ENCODE measurements around the gene USP10. TPM values are rescaled to one million over a fixed set of nuclear protein-coding genes. Genes with fewer than 3 reads are reported as not detected.

USP10 gene
- total RNA-seq, 1 experiment from 2014 or later: 203 TPM

DNA sequence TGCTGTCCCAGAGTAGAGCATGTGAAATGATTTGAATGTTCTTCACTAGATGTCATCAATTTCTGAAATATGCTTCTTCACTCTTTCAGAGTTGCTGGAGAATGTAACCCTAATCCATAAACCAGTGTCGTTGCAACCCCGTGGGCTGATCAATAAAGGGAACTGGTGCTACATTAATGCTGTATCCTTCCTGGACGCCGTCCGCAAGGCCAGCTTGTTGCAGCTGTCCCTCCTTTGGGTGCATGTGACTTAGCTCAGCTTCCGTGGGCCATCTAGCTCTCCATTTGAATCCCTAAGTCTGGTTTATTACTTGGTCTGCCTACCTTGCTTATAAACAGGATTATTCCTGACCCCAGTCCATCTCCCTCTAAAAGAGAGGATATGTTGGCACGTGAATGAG, 58.8 kb downstream of the USP10 start:
- H3K9me3 ChIP-seq (ENCODE audit: control insufficient read depth, low read depth, low read length): no peaks in the 10 kb centered on the region
- no CpG with 5 or more reads among the region's 7 CpGs for WGBS (ENCODE audit: extremely low coverage, insufficient read length, low lambda C conversion rate)
- H3K23me2 ChIP-seq (ENCODE audit: insufficient read length, low read depth, low read length, poor library complexity, severe bottlenecking): no peaks in the 10 kb centered on the region
- no peak overlapping the region for H2BK12ac ChIP-seq (ENCODE audit: insufficient read length, low read depth, low read length)
- H3K36me3 Mint-ChIP-seq (ENCODE audit: insufficient read depth in 1 of 3, low read depth in 3 of 3): peaks cover 23 to 55% (median 46%) of the 10 kb centered on the region in 3 experiments; a peak in 6 of 7 replicates
- H3K14ac ChIP-seq (ENCODE audit: insufficient read depth, low read length): no peak overlapping the region
- H3K27ac ChIP-seq (ENCODE audit: insufficient read length, low read depth, low read length): no peak overlapping the region
- TF ChIP-seq, protein P1, sequence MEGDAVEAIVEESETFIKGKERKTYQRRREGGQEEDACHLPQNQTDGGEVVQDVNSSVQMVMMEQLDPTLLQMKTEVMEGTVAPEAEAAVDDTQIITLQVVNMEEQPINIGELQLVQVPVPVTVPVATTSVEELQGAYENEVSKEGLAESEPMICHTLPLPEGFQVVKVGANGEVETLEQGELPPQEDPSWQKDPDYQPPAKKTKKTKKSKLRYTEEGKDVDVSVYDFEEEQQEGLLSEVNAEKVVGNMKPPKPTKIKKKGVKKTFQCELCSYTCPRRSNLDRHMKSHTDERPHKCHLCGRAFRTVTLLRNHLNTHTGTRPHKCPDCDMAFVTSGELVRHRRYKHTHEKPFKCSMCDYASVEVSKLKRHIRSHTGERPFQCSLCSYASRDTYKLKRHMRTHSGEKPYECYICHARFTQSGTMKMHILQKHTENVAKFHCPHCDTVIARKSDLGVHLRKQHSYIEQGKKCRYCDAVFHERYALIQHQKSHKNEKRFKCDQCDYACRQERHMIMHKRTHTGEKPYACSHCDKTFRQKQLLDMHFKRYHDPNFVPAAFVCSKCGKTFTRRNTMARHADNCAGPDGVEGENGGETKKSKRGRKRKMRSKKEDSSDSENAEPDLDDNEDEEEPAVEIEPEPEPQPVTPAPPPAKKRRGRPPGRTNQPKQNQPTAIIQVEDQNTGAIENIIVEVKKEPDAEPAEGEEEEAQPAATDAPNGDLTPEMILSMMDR (conservative IDR thresholded peaks at IDR 0.05): no peak
- no peak overlapping the region for H4K8ac ChIP-seq (replicated peaks; ENCODE audit: insufficient read length, low read depth, low read length)
- no peak overlapping the region for H3K9ac ChIP-seq (ENCODE audit: extremely low read depth, insufficient read length, low read length)
- no peak overlapping the region for H3K23ac ChIP-seq (ENCODE audit: insufficient read length, low read depth, low read length)
- H3K9me3 Mint-ChIP-seq: no peaks in the 10 kb centered on the region
- no peak overlapping the region for H3K18ac ChIP-seq (ENCODE audit: insufficient read length, low read depth, low read length)
- H3K4ac ChIP-seq (ENCODE audit: low read depth, low read length): no peak overlapping the region
- H3T11ph ChIP-seq (ENCODE audit: low read length): no peak overlapping the region
- H4K20me1 ChIP-seq (ENCODE audit: control insufficient read depth, insufficient read depth, insufficient read length): no peaks in the 10 kb centered on the region
- no peak overlapping the region for H3K56ac ChIP-seq (ENCODE audit: insufficient read length, low read depth, low read length)
- no peak overlapping the region for H3K4me3 Mint-ChIP-seq
- peaks cover 16% of the 10 kb centered on the region; the same call in 1 of the 2 replicates for H3K79me2 ChIP-seq (ENCODE audit: insufficient read depth, low read length)
- H2BK120ac ChIP-seq (ENCODE audit: low read depth, low read length, poor library complexity, severe bottlenecking): no peak overlapping the region
- no peak overlapping the region for H3K4me2 ChIP-seq (ENCODE audit: insufficient read depth, insufficient read length, low read length)
- peaks cover 14 to 18% of the 10 kb centered on the region in 2 experiments for H3K4me1 Mint-ChIP-seq
- no peak overlapping the region for H4K5ac ChIP-seq (ENCODE audit: insufficient read length, low read depth, low read length)
- no peak overlapping the region for H2AFZ ChIP-seq (ENCODE audit: low read length)
- peaks cover 3% of the 10 kb centered on the region for H3K79me1 ChIP-seq (ENCODE audit: insufficient read depth, low read depth, low read length, poor library complexity, severe bottlenecking)
- no peak overlapping the region for H2AK5ac ChIP-seq (ENCODE audit: insufficient read length, low read length)
- H2BK15ac ChIP-seq (ENCODE audit: low read depth, low read length): no peak overlapping the region
- H2BK20ac ChIP-seq (ENCODE audit: low read depth, low read length, poor library complexity, severe bottlenecking): no peak overlapping the region
- no peak for DNase-seq
- H3K27ac Mint-ChIP-seq: peak overlapping the region in 2 of 3 experiments; percentile 44 to 72; a peak in 3 of 7 replicates
- no peaks in the 10 kb centered on the region for H3K27me3 ChIP-seq (ENCODE audit: insufficient read depth, low read length)
- H3K27me3 Mint-ChIP-seq (ENCODE audit: low read depth): no peaks in the 10 kb centered on the region
- H2BK5ac ChIP-seq (ENCODE audit: insufficient read length, low read length): no peak overlapping the region
- H3K4me1 ChIP-seq (ENCODE audit: insufficient read depth, low read length): no peaks in the 10 kb centered on the region; the same call in 1 of the 2 replicates
- no peak overlapping the region for H4K91ac ChIP-seq (ENCODE audit: insufficient read length, low read depth, low read length)

Measured in H9 (cell line).